H1 (cell line): Measurements from ENCODE around the gene DLAT. TPM values are rescaled to one million over a fixed set of nuclear protein-coding genes. Genes with fewer than 3 reads are reported as not detected.

Source experiments
- CHD7 ChIP-seq: fragments of 300-600 bp; sonication (generic); IDR thresholded peaks from 2 replicates; pipeline ENCODE4 v1.7.1; 2012; ENCODE audit warnings: low read length, moderate library complexity, mild to moderate bottlenecking, inconsistent platforms; ENCODE audit not compliant: insufficient replicate concordance
- HDAC2 ChIP-seq, 2 experiments: fragments of 300-600 bp in 1 of 2; sonication (generic) in 1 of 2; IDR thresholded peaks; 2 replicates each; pipeline ENCODE4 v1.6.1; 2011 to 2012; ENCODE audit warnings: low read depth in 2 of 2, low read length in 2 of 2, mild to moderate bottlenecking in 2 of 2, moderate library complexity in 2 of 2, borderline replicate concordance in 1 of 2, inconsistent platforms in 1 of 2
- KDM5A ChIP-seq: fragments of 200-600 bp; IDR thresholded peaks from 2 replicates; pipeline ENCODE4 v1.7.1; 2012; ENCODE audit warnings: mild to moderate bottlenecking, low read length, inconsistent platforms, mixed read lengths
- polyA plus RNA-seq, 7 experiments: library from polyadenylated mRNA; depleted of rRNA in 3 of 7; stranded (reverse) in 5 of 7; unstranded in 2 of 7; fragments of >200 nt in 5 of 7; fragments of 200-250 nt in 2 of 7; gene quantifications; 1 replicate in 5 of 7; 2 replicates in 1 of 7; 4 replicates in 1 of 7; pipeline versions ENCODE4 v1.2.1 to v1.2.3, GENCODE V29; 2011 to 2013; ENCODE audit warnings: missing spikeins in 2 of 7, mixed read lengths in 2 of 7
- total RNA-seq: library from RNA; stranded (reverse); fragmentation: NEBNext Ultra II Directional; extraction: Animal tissue kit (Norgen Biotek cat#: 25700); gene quantifications from 2 replicates; pipeline ENCODE4 v1.2.1, GENCODE V29; 2021

The DLAT gene
- total and polyA plus RNA-seq, 2 of the 8 experiments (the other 6 are each of a cell fraction or from before 2014, with no cell fraction given) = 23.1 to 66.2 TPM

GRCh38 chr11:112033902-112034301 lies 8.7 kb downstream of the DLAT start (continued):
- no peak for TF ChIP-seq CHD7
- TF ChIP-seq KDM5A = no peak
- TF ChIP-seq HDAC2 (IDR thresholded peaks at IDR 0.05; ENCODE audit: borderline replicate concordance in 1 of 2, low read depth in 2 of 2, low read length in 2 of 2) = no peak
